ENCODE results near the gene TAS2R16.

GRCh38 chr7:122972056-122972455 is 23.4 kb downstream of the TAS2R16 start:
- TF ChIP-seq, protein P1, sequence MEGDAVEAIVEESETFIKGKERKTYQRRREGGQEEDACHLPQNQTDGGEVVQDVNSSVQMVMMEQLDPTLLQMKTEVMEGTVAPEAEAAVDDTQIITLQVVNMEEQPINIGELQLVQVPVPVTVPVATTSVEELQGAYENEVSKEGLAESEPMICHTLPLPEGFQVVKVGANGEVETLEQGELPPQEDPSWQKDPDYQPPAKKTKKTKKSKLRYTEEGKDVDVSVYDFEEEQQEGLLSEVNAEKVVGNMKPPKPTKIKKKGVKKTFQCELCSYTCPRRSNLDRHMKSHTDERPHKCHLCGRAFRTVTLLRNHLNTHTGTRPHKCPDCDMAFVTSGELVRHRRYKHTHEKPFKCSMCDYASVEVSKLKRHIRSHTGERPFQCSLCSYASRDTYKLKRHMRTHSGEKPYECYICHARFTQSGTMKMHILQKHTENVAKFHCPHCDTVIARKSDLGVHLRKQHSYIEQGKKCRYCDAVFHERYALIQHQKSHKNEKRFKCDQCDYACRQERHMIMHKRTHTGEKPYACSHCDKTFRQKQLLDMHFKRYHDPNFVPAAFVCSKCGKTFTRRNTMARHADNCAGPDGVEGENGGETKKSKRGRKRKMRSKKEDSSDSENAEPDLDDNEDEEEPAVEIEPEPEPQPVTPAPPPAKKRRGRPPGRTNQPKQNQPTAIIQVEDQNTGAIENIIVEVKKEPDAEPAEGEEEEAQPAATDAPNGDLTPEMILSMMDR (IDR thresholded peaks at IDR 0.05): no peak
- no peak for TF ChIP-seq POLR2A (IDR thresholded peaks at IDR 0.05)
